HG03045 (cell line): ENCODE measurements around the gene AKR1A1.
"Not testable (repeated sequence)": the region's sequence is repeated elsewhere in the genome, so short reads cannot be mapped to it uniquely, and the experiment has no call there.

Experiments used
- ATAC-seq: cut with Tn5 transposase; IDR thresholded peaks from one replicate; pipeline ENCODE4 v1.9.1; 2021; ENCODE audit warnings: mild to moderate bottlenecking, moderate library complexity; ENCODE audit not compliant: unreplicated experiment

AKR1A1 gene

DNA sequence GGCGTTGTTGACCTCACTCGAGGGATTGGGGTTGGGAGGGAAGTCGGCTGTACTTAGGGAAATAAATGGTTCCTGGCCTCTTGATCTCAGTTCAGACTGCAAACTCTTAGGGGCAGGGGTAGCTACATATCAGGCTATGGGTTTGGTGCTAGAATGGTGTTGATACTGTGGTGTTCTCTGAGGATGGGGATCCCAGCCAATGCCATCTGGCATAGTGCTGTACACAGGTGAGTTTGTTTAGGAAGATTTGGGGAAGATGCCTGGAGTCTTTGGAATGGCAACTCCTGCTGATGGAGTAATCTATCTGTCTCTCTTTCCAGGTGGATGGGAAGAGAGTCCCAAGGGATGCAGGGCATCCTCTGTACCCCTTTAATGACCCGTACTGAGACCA is 18.9 kb downstream of the AKR1A1 start:
- no peak for ATAC-seq

DNA sequence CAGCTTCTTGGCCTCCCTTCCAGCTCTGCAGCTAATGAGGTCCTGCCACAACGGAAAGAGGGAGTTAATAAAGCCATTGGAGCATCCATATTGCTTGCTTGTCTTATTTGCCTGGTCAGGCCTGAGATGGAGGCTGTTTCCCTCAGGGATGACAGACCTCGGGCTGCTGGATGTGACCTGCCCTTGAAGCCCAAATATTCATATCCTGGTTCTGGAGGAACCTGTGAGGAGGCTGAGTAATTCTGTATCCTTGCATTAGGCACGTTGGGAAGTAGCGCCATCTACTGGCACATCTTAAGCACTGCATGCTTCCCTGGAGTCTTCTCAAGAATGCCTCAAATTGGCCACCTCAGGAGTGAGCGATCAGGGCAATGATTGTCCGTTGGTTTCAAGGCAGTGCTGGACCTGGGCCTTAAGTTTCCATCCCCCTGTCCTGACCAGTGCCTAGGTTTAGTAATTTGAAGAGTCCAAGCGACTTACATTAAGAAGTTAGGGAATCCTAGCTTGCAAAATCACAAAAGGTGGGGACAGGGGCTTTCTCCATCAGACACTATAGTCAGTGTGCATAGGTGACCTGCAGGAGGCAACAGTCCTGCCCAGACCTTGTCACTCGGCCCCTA is 19.4 kb downstream of the AKR1A1 start:
- ATAC-seq: no peak

GRCh38 chr1:45570631-45571030 is 20.0 kb downstream of the AKR1A1 start:
- ATAC-seq: no peak

- no peak for ATAC-seq
Observed at GRCh38 chr1:45573231-45573804, 22.7 kb downstream of the AKR1A1 start.

- no peak for ATAC-seq
Observed at GRCh38 chr1:45574105-45574626, 23.5 kb downstream of the AKR1A1 start.

GRCh38 chr1:45583264-45583665 is 32.6 kb downstream of the AKR1A1 start:
- ATAC-seq: peak; percentile 73

GRCh38 chr1:45583666-45584350 is 33.2 kb downstream of the AKR1A1 start, which contains the start of gene NASP:
Gene NASP, plus strand, starts transcription at chr1:45584041. Its CDS starts 106 bp downstream, at chr1:45584147.
- ATAC-seq: peak; percentile 52

DNA sequence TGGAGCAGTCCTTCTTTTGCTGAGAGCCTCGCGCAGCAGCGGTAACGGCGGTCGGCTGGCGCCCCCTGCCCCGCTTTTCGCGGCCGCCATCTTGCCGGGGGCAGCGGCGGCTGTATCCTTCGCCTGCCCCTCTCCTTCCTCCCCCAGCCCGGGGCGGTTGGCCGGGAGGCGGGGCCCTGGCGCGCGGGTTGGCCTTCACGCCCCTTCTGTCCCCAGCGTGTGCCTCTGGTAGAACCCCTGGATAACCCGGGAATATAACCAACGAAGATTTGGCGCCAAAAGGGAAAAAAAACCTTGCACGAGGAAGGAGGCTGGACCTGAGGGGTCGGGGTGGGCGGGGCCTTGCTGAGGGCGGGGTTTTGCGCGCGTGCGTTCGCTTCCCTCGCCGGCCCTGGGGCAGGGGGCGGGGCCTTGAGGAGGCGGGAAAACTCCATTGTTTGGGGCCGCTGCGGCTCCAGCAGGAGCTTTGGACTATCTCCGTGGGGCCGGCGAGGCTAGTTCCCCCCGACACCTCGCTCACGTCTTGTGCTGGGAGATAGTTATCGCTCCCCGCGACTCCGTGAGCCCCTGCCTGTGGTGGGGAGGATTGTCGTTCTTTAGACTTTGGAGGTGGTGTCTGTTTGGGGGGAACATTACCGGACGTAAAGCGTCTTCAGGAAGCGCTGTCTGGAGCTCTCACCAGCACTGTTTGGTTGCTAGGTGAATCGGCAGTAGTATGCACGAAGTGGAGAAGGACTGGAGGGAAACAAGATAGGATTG is 33.9 kb downstream of the AKR1A1 start:
- peak; percentile 31 for ATAC-seq

DNA sequence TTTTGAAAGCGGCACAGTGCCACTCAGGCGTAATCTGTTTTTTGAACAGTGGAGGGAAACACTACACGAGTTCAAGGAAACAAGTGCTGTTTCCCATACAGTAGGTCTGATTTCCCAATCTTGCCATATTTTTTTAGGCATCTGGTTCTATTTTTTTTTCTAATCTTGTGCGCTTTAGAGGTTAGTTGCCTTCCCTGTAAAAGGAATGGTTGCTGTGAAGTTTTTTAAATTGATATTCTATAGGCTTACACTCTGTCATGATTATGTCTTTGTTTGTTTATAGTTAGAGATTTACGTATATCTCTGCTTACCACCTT is 34.4 kb downstream of the AKR1A1 start:
- ATAC-seq: no peak

GRCh38 chr1:45585496-45586075 is 35.0 kb downstream of the AKR1A1 start:
- no peak for ATAC-seq

- ATAC-seq: no peak
Observed at GRCh38 chr1:45586769-45587168, 36.1 kb downstream of the AKR1A1 start.

DNA sequence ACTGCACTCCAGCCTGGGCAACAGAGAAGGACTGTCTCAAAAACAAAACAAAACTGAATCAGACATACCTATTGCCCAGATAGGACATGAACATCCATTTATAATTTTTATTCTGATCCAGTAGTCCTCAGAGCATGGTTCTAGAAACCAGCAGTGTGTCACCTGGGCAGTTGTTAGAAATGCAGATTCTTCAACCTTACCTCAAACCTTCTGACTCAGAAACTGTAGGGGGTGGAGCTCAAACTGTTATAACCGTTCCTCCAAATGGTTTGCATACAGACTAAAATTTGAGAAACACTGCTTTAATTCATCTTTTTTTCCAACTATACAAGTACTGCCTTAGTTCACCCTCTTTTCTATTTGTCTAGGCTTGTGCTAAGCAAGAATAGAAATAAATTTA is 39.2 kb downstream of the AKR1A1 start:
- ATAC-seq: no peak

GRCh38 chr1:45594412-45594811 is 43.8 kb downstream of the AKR1A1 start:
- ATAC-seq: no peak

DNA sequence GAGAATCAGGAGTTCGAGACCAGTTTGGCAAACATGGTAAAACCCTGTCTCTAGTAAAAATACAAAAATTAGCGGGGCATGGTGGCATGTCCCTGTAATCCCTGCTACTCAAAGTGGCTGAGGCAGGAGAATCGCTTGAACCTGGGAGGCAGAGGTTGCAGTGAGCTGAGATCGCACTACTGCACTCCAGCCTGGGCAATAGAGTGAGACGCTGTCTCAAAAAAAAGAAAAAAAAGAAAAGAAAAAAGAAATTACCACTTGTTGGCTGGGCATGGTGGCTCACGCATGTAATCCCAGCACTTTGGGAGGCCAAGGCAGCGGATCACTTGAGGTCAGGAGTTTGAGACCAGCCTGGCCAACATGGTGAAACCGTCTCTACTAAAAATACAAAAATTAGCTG is 46.1 kb downstream of the AKR1A1 start:
- ATAC-seq: not testable (repeated sequence)

DNA sequence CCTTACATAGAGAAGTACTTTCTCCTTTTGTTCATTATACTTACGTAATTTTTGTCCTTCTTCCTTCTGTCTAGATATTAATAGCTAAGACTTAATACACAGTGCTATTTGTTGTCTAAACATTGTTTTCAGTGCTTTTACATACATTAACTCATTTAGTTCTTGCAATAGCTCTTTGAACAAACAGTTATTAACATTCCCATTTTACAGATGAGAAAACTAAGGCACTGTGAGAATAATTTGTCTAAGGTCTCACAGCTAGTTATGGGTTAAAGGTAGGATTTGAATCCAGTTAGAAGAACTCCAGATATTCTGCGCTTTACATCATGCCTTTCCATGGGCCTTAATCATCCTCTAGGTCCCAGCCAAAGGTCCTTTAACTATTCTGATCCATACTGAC is 53.6 kb downstream of the AKR1A1 start:
- ATAC-seq: no peak

DNA sequence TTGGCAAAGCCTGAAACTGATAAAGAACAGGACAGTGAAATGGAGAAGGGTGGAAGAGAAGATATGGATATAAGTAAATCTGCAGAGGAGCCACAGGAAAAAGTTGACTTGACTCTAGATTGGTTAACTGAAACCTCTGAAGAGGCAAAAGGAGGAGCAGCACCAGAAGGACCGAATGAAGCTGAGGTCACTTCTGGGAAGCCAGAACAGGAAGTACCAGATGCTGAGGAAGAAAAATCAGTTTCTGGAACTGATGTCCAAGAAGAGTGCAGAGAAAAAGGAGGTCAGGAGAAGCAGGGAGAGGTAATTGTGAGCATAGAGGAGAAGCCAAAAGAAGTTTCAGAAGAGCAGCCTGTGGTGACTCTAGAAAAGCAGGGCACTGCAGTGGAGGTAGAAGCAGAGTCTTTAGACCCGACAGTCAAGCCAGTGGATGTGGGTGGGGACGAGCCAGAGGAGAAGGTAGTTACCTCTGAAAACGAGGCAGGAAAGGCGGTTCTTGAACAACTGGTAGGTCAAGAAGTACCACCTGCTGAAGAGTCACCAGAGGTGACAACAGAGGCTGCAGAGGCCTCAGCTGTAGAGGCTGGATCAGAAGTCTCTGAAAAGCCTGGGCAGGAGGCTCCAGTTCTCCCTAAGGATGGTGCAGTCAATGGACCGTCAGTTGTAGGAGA is 56.9 kb downstream of the AKR1A1 start:
- ATAC-seq: no peak

GRCh38 chr1:45608175-45609156 is 57.8 kb downstream of the AKR1A1 start:
- no peak for ATAC-seq

DNA sequence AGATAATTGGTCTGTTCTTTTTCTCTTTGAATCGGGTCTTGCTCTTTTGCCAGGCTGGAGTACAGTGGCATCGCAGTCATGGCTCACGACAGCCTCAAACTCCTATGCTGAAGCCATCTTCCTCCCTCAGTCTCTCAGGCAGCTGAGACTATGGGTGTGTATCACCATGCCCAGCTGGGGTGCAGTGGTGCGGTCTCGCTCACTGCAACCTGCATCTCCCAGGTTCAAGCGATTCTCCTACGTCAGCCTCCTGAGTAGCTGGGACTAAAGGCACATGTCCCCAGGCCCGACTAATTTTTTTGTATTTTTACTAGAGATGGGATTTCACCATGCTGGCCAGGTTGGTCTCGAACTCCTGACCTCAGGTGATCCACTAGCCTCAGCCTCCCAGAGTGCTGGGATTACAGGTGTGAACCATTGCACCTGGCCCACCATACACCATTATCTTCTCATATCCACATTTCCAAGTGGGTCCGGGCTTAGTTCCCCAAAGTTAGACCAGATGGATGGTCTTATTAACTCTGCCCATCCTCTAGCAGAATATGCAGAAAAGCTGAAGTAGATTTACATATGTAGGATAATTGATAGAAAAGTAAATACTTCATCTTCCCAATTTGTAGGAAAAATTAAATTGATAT is 60.1 kb downstream of the AKR1A1 start:
- ATAC-seq: no peak
